ENCODE measurements around the gene CCDC187.
"Not testable (repeated sequence)": the region's sequence is repeated elsewhere in the genome, so short reads cannot be mapped to it uniquely, and the experiment has no call there.

CCDC187 gene

GRCh38 chr9:136303825-136304416 lies at the start of gene CCDC187:
CCDC187 (minus strand) TSS chr9:136304094; CDS start chr9:136303830, 264 bp downstream.
- no peak within 1 kb of the TSS for H3K27ac ChIP-seq (ENCODE audit: low read length)
- H3K9me3 ChIP-seq (ENCODE audit: control insufficient read depth, low read depth, low read length): no peaks in the 10 kb centered on the region
- no peaks in the 10 kb centered on the region for H3K4me1 ChIP-seq (ENCODE audit: control insufficient read depth, low read depth, low read length)
- H3K27me3 ChIP-seq (ENCODE audit: control insufficient read depth, insufficient read depth, low read length): no peaks in the 10 kb centered on the region
- H3K4me3 ChIP-seq (ENCODE audit: low read length): no peak within 1 kb of the TSS
- no peaks in the 10 kb centered on the region for H3K36me3 ChIP-seq (ENCODE audit: control insufficient read depth, low read depth, low read length)
- no peak within 1 kb of the TSS for H3K9ac ChIP-seq (ENCODE audit: low read length)

GRCh38 chr9:136353088-136353487 lies 49.2 kb upstream of the CCDC187 start:
- Histone ChIP-seq H3K9me3 (ENCODE audit: control insufficient read depth, low read depth, low read length) (no peaks in the 10 kb centered on the region), H3K27ac (ENCODE audit: low read length) (no peak overlapping the region), H3K4me3 (ENCODE audit: low read length) (no peak overlapping the region), H3K4me1 (ENCODE audit: control insufficient read depth, low read depth, low read length) (no peaks in the 10 kb centered on the region), H3K27me3 (ENCODE audit: control insufficient read depth, insufficient read depth, low read length) (no peaks in the 10 kb centered on the region), H3K36me3 (ENCODE audit: control insufficient read depth, low read depth, low read length) (no peaks in the 10 kb centered on the region), H3K9ac (ENCODE audit: low read length) (no peak overlapping the region)

- H3K4me1 ChIP-seq (ENCODE audit: control insufficient read depth, low read depth, low read length): no peaks in the 10 kb centered on the region
- H3K27me3 ChIP-seq (ENCODE audit: control insufficient read depth, insufficient read depth, low read length): no peaks in the 10 kb centered on the region
- H3K9ac ChIP-seq (ENCODE audit: low read length): no peak overlapping the region
- no peak overlapping the region for H3K27ac ChIP-seq (ENCODE audit: low read length)
- H3K9me3 ChIP-seq (ENCODE audit: control insufficient read depth, low read depth, low read length): no peaks in the 10 kb centered on the region
- no peaks in the 10 kb centered on the region for H3K36me3 ChIP-seq (ENCODE audit: control insufficient read depth, low read depth, low read length)
- H3K4me3 ChIP-seq (ENCODE audit: low read length): no peak overlapping the region
Measured at GRCh38 chr9:136352682-136353081, 48.8 kb upstream of the CCDC187 start.

- not testable (repeated sequence) for H3K9me3 ChIP-seq (ENCODE audit: control insufficient read depth, low read depth, low read length); H3K36me3 ChIP-seq (ENCODE audit: control insufficient read depth, low read depth, low read length); H3K27ac ChIP-seq (ENCODE audit: low read length); H3K27me3 ChIP-seq (ENCODE audit: control insufficient read depth, insufficient read depth, low read length); H3K4me3 ChIP-seq (ENCODE audit: low read length); H3K9ac ChIP-seq (ENCODE audit: low read length); H3K4me1 ChIP-seq (ENCODE audit: control insufficient read depth, low read depth, low read length)
Measured at GRCh38 chr9:136351868-136352267, 48.0 kb upstream of the CCDC187 start.

GRCh38 chr9:136351252-136351800 lies 47.4 kb upstream of the CCDC187 start:
- Histone ChIP-seq H3K4me1 (ENCODE audit: control insufficient read depth, low read depth, low read length) (no peaks in the 10 kb centered on the region), H3K9me3 (ENCODE audit: control insufficient read depth, low read depth, low read length) (no peaks in the 10 kb centered on the region), H3K9ac (ENCODE audit: low read length) (no peak overlapping the region), H3K27ac (ENCODE audit: low read length) (no peak overlapping the region), H3K36me3 (ENCODE audit: control insufficient read depth, low read depth, low read length) (no peaks in the 10 kb centered on the region), H3K27me3 (ENCODE audit: control insufficient read depth, insufficient read depth, low read length) (no peaks in the 10 kb centered on the region), H3K4me3 (ENCODE audit: low read length) (no peak overlapping the region)

- Histone ChIP-seq H3K9me3 (ENCODE audit: control insufficient read depth, low read depth, low read length) (no peaks in the 10 kb centered on the region), H3K9ac (ENCODE audit: low read length) (no peak overlapping the region), H3K27me3 (ENCODE audit: control insufficient read depth, insufficient read depth, low read length) (no peaks in the 10 kb centered on the region), H3K4me1 (ENCODE audit: control insufficient read depth, low read depth, low read length) (no peaks in the 10 kb centered on the region), H3K36me3 (ENCODE audit: control insufficient read depth, low read depth, low read length) (no peaks in the 10 kb centered on the region), H3K4me3 (ENCODE audit: low read length) (no peak overlapping the region), H3K27ac (ENCODE audit: low read length) (no peak overlapping the region)
Measured at GRCh38 chr9:136349546-136349945, 45.7 kb upstream of the CCDC187 start.

- H3K27ac ChIP-seq (ENCODE audit: low read length): no peak overlapping the region
- no peak overlapping the region for H3K9ac ChIP-seq (ENCODE audit: low read length)
- no peak overlapping the region for H3K4me3 ChIP-seq (ENCODE audit: low read length)
- H3K27me3 ChIP-seq (ENCODE audit: control insufficient read depth, insufficient read depth, low read length): no peaks in the 10 kb centered on the region
- H3K36me3 ChIP-seq (ENCODE audit: control insufficient read depth, low read depth, low read length): no peaks in the 10 kb centered on the region
- H3K9me3 ChIP-seq (ENCODE audit: control insufficient read depth, low read depth, low read length): no peaks in the 10 kb centered on the region
- H3K4me1 ChIP-seq (ENCODE audit: control insufficient read depth, low read depth, low read length): no peaks in the 10 kb centered on the region
Measured at GRCh38 chr9:136348691-136349090, 44.8 kb upstream of the CCDC187 start.

- Histone ChIP-seq H3K9ac (ENCODE audit: low read length) (no peak overlapping the region), H3K36me3 (ENCODE audit: control insufficient read depth, low read depth, low read length) (no peaks in the 10 kb centered on the region), H3K27me3 (ENCODE audit: control insufficient read depth, insufficient read depth, low read length) (no peaks in the 10 kb centered on the region), H3K4me1 (ENCODE audit: control insufficient read depth, low read depth, low read length) (peaks cover 7% of the 10 kb centered on the region), H3K27ac (ENCODE audit: low read length) (no peak overlapping the region), H3K4me3 (ENCODE audit: low read length) (no peak overlapping the region), H3K9me3 (ENCODE audit: control insufficient read depth, low read depth, low read length) (no peaks in the 10 kb centered on the region)
Measured at GRCh38 chr9:136347472-136348256, 43.8 kb upstream of the CCDC187 start.

- Histone ChIP-seq H3K36me3 (ENCODE audit: control insufficient read depth, low read depth, low read length) (no peaks in the 10 kb centered on the region), H3K4me1 (ENCODE audit: control insufficient read depth, low read depth, low read length) (peaks cover 7% of the 10 kb centered on the region), H3K9me3 (ENCODE audit: control insufficient read depth, low read depth, low read length) (no peaks in the 10 kb centered on the region), H3K9ac (ENCODE audit: low read length) (no peak overlapping the region), H3K4me3 (ENCODE audit: low read length) (no peak overlapping the region), H3K27ac (ENCODE audit: low read length) (no peak overlapping the region), H3K27me3 (ENCODE audit: control insufficient read depth, insufficient read depth, low read length) (no peaks in the 10 kb centered on the region)
Measured at GRCh38 chr9:136346927-136347465, 43.1 kb upstream of the CCDC187 start.

- Histone ChIP-seq H3K9me3 (ENCODE audit: control insufficient read depth, low read depth, low read length) (no peaks in the 10 kb centered on the region), H3K27ac (ENCODE audit: low read length) (no peak overlapping the region), H3K4me3 (ENCODE audit: low read length) (no peak overlapping the region), H3K27me3 (ENCODE audit: control insufficient read depth, insufficient read depth, low read length) (no peaks in the 10 kb centered on the region), H3K9ac (ENCODE audit: low read length) (no peak overlapping the region), H3K36me3 (ENCODE audit: control insufficient read depth, low read depth, low read length) (no peaks in the 10 kb centered on the region), H3K4me1 (ENCODE audit: control insufficient read depth, low read depth, low read length) (peaks cover 7% of the 10 kb centered on the region)
Measured at GRCh38 chr9:136346157-136346481, 42.2 kb upstream of the CCDC187 start.

GRCh38 chr9:136345281-136346156 lies 41.6 kb upstream of the CCDC187 start:
- Histone ChIP-seq H3K36me3 (ENCODE audit: control insufficient read depth, low read depth, low read length) (no peaks in the 10 kb centered on the region), H3K9ac (ENCODE audit: low read length) (no peak overlapping the region), H3K27ac (ENCODE audit: low read length) (no peak overlapping the region), H3K4me3 (ENCODE audit: low read length) (no peak overlapping the region), H3K4me1 (ENCODE audit: control insufficient read depth, low read depth, low read length) (peaks cover 7% of the 10 kb centered on the region), H3K27me3 (ENCODE audit: control insufficient read depth, insufficient read depth, low read length) (no peaks in the 10 kb centered on the region), H3K9me3 (ENCODE audit: control insufficient read depth, low read depth, low read length) (no peaks in the 10 kb centered on the region)

Data from iPS-18a (cell line).